Omental fat pad (tissue), 4 donors: Measurements from ENCODE around the gene BAIAP2L1. TPM values are rescaled to one million over a fixed set of nuclear protein-coding genes. Genes with fewer than 3 reads are reported as not detected.

Experiments
- ATAC-seq: fragments of 150-250 bp; one replicate; pipeline ENCODE4 v1.9.1; 2016; ENCODE audit warnings: mild to moderate bottlenecking, moderate library complexity; ENCODE audit not compliant: low FRiP score
- DNase-seq: peaks from one replicate; pipeline ENCODE4 v3.0.0-alpha.2; 2019; ENCODE audit warnings: low spot score
- CTCF ChIP-seq, 3 donors: fragments of 450-650 bp; IDR thresholded peaks; one replicate each; pipeline ENCODE4 v1.5.1; 2016 to 2017; ENCODE audit warnings: antibody characterized with exemption in 3 of 3, mild to moderate bottlenecking in 3 of 3, moderate library complexity in 2 of 3
- total RNA-seq, 4 donors: library from RNA; depleted of rRNA; stranded (reverse); fragments of >200 nt; gene quantifications; one replicate each; pipeline ENCODE4 v1.1.0, GENCODE V29; 2016

BAIAP2L1 gene
- total RNA-seq, 4 donors from 2014 or later, result 2.5 to 6.3 (median 3.0) TPM

GRCh38 chr7:98280296-98280695 is 120.6 kb downstream of the BAIAP2L1 start:
- DNase-seq (no peak), ATAC-seq (no peak)
- TF ChIP-seq CTCF (IDR thresholded peaks at IDR 0.05), result no peak

DNA sequence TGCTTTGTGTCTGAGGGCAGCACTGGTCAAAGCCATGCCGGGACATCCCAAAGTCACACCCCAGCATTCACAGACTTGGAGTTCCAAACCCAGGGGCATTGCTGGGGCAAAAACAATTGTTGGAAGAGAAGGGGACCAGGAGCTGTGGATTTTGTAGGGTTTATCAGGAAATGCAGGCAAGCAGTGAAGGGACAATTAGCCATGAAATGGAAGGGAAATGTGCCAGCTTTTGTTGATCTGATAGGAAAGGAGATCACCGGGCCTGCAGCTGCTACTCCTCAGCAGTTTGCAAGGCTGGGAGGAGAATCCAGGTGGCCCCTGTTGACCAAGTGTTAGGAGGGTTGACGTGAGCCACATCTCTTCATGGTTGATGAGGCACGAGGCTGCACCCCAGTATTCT is 122.0 kb downstream of the BAIAP2L1 start:
- no peak for TF ChIP-seq CTCF (IDR thresholded peaks at IDR 0.05)
- no peak for ATAC-seq
- no peak for DNase-seq

DNA sequence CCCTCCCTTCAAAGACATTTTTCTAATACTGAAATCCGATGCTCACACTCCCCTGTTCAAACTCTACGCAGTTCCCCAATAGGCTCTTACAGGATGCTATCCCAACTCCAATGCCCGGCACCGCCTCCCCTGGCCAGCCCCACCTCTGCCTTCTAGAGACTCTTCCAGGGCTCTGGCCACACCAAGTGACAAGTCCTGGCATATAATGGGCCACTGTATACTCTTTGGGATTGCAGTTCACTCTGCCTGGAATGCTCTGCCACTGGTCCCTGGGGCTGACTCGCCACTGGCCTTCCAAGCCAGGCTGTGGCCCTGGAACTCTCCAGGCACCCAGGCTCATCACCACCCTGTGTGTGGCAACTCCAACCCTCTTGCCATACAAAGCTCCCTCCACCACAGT is 122.5 kb downstream of the BAIAP2L1 start:
- DNase-seq (no peak), ATAC-seq (no peak)
- no peak for TF ChIP-seq CTCF (IDR thresholded peaks at IDR 0.05)

DNA sequence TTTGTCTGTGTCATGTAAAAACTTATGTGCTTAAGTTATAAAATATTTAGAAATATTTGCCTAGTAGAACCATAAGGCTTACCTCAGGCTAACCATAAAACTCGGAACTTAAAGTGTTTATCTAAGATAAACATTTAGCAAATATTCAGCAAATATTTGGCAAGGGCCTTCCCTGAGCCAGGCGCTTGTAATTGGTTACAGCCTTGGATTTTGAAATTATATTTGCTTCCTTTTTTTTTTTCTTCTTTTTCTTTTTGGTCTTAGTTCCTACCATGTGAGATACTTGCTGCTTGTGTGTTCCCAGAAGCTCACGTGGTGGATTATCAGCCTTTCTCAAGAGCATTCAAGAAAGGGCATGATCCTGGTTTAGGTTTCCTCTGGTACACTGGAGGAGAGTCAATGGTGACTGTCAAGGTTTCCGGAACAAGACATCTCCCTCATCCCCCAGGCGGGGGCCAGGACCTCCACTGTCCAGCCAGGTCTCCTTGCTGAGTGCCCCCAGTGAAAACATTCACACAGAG is 124.6 kb downstream of the BAIAP2L1 start:
- DNase-seq (no peak), ATAC-seq (no peak)
- no peak for TF ChIP-seq CTCF (IDR thresholded peaks at IDR 0.05)

GRCh38 chr7:98267303-98267702 is 133.6 kb downstream of the BAIAP2L1 start:
- DNase-seq, result no peak
- ATAC-seq, result no peak
- TF ChIP-seq CTCF (IDR thresholded peaks at IDR 0.05), result no peak

DNA sequence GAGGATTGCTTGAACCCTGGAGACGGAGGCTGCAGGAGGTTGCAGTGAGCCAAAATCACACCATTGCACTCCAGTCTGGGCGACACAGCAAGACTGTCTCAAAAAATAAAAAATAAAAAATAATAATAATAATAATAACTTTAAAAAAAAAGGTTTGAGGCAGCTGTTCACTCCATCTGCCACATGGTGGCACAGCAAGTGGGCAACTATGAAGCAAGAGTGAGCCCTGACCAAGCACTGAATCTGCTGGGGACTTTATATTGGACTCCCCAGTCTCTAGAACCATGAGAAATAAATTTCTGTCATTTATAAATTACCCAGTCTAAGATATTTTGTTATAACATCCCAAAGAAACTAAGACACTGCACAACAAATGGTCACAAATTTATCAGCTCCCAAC is 134.1 kb downstream of the BAIAP2L1 start:
- ATAC-seq (no peak), DNase-seq (no peak)
- TF ChIP-seq CTCF (IDR thresholded peaks at IDR 0.05), result no peak

DNA sequence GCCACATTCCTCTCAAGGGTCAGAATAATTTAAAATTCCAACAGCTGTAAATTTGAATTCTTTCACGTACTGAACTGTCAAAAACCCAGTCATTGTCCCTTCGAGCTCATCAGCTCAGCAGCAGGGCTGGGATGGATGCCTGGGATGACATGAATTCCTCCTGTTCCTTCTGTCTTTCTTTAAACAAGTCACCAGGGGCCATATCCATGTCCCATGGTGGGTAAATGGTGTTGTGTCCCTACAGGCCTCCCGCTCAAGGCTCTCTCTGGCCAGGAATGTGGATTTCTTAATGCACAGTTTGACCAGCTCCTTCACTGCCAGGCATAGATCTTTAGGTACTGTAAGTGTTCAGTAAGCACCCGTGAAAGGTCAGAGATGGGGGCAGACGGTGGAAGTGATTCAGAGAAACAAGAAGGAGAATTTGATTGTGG is 135.0 kb downstream of the BAIAP2L1 start:
- TF ChIP-seq CTCF (IDR thresholded peaks at IDR 0.05), result no peak
- DNase-seq (no peak), ATAC-seq (no peak)
